Measurements from ENCODE around the gene SPAG9. TPM values are rescaled to one million over a fixed set of nuclear protein-coding genes. Genes with fewer than 3 reads are reported as not detected.

Gene SPAG9
- total RNA-seq, 2 donors from 2014 or later: 50.4 to 127 TPM

GRCh38 chr17:50988427-50988826 is 132.2 kb downstream of the SPAG9 start:
- H3K4me3 Mint-ChIP-seq: no peak overlapping the region
- no peaks in the 10 kb centered on the region for H3K27me3 Mint-ChIP-seq
- H3K4me1 Mint-ChIP-seq: no peaks in the 10 kb centered on the region
- ATAC-seq (replicated peaks): no peak
- peaks cover 92% of the 10 kb centered on the region for H3K36me3 Mint-ChIP-seq (ENCODE audit: low read depth)
- no peaks in the 10 kb centered on the region for H3K9me3 Mint-ChIP-seq
- H3K27ac Mint-ChIP-seq: no peak overlapping the region

- Mint-ChIP-seq H3K36me3 (ENCODE audit: low read depth) (peaks cover 92% of the 10 kb centered on the region), H3K27ac (peak overlapping the region; percentile 46), H3K27me3 (no peaks in the 10 kb centered on the region), H3K9me3 (no peaks in the 10 kb centered on the region), H3K4me1 (no peaks in the 10 kb centered on the region), H3K4me3 (no peak overlapping the region)
- no peak for ATAC-seq (replicated peaks)
These were observed 133.5 kb downstream of the SPAG9 start for GRCh38 chr17:50986989-50987660.

- no peak for ATAC-seq (replicated peaks)
- no peak overlapping the region for H3K27ac Mint-ChIP-seq
- no peaks in the 10 kb centered on the region for H3K27me3 Mint-ChIP-seq
- peaks cover 100% of the 10 kb centered on the region for H3K36me3 Mint-ChIP-seq (ENCODE audit: low read depth)
- no peaks in the 10 kb centered on the region for H3K9me3 Mint-ChIP-seq
- no peak overlapping the region for H3K4me3 Mint-ChIP-seq
- H3K4me1 Mint-ChIP-seq: peaks cover 13% of the 10 kb centered on the region
These were observed 139.4 kb downstream of the SPAG9 start for GRCh38 chr17:50981279-50981678.

GRCh38 chr17:50979524-50979927 is 141.1 kb downstream of the SPAG9 start:
- Mint-ChIP-seq H3K27ac (no peak overlapping the region), H3K36me3 (ENCODE audit: low read depth) (peaks cover 100% of the 10 kb centered on the region), H3K4me3 (no peak overlapping the region), H3K4me1 (peaks cover 13% of the 10 kb centered on the region), H3K27me3 (no peaks in the 10 kb centered on the region), H3K9me3 (no peaks in the 10 kb centered on the region)
- no peak for ATAC-seq (replicated peaks)

GRCh38 chr17:50977487-50978159 is 143.0 kb downstream of the SPAG9 start:
- Mint-ChIP-seq H3K4me1 (peaks cover 13% of the 10 kb centered on the region), H3K27me3 (no peaks in the 10 kb centered on the region), H3K9me3 (no peaks in the 10 kb centered on the region), H3K4me3 (peak overlapping the region; percentile 60), H3K27ac (peak overlapping the region; percentile 97), H3K36me3 (ENCODE audit: low read depth) (peaks cover 100% of the 10 kb centered on the region)
- no peak for ATAC-seq (replicated peaks)

- Mint-ChIP-seq H3K27ac (peak overlapping the region; percentile 97), H3K4me1 (peaks cover 13% of the 10 kb centered on the region), H3K27me3 (no peaks in the 10 kb centered on the region), H3K4me3 (peak overlapping the region; percentile 60), H3K9me3 (no peaks in the 10 kb centered on the region), H3K36me3 (ENCODE audit: low read depth) (peaks cover 98% of the 10 kb centered on the region)
- ATAC-seq (replicated peaks): no peak
These were observed 143.7 kb downstream of the SPAG9 start for GRCh38 chr17:50976951-50977472.

- Mint-ChIP-seq H3K4me3 (no peak overlapping the region), H3K27ac (peak overlapping the region; percentile 59), H3K27me3 (no peaks in the 10 kb centered on the region), H3K36me3 (ENCODE audit: low read depth) (peaks cover 95% of the 10 kb centered on the region), H3K4me1 (peaks cover 12% of the 10 kb centered on the region), H3K9me3 (no peaks in the 10 kb centered on the region)
- peak; percentile 74 for ATAC-seq (replicated peaks)
These were observed 146.8 kb downstream of the SPAG9 start for GRCh38 chr17:50973557-50974494.

GRCh38 chr17:50972577-50972976 is 148.1 kb downstream of the SPAG9 start:
- Mint-ChIP-seq H3K27ac (peak overlapping the region; percentile 10), H3K4me1 (peaks cover 8% of the 10 kb centered on the region), H3K9me3 (no peaks in the 10 kb centered on the region), H3K36me3 (ENCODE audit: low read depth) (peaks cover 95% of the 10 kb centered on the region), H3K4me3 (no peak overlapping the region), H3K27me3 (no peaks in the 10 kb centered on the region)
- ATAC-seq (replicated peaks): no peak

GRCh38 chr17:50967795-50968194 is 152.9 kb downstream of the SPAG9 start:
- Mint-ChIP-seq H3K4me1 (peaks cover 4% of the 10 kb centered on the region), H3K36me3 (ENCODE audit: low read depth) (peaks cover 92% of the 10 kb centered on the region), H3K27me3 (no peaks in the 10 kb centered on the region), H3K27ac (peak overlapping the region; percentile 30), H3K4me3 (no peak overlapping the region), H3K9me3 (no peaks in the 10 kb centered on the region)
- ATAC-seq (replicated peaks): no peak

- Mint-ChIP-seq H3K27ac (peak overlapping the region; percentile 14), H3K27me3 (no peaks in the 10 kb centered on the region)
- ATAC-seq (replicated peaks): peak; percentile 46
These were observed 154.5 kb downstream of the SPAG9 start for GRCh38 chr17:50966163-50966666.

GRCh38 chr17:50963139-50963538 is 157.5 kb downstream of the SPAG9 start:
- H3K27me3 Mint-ChIP-seq: no peaks in the 10 kb centered on the region
- ATAC-seq (replicated peaks): no peak
- H3K9me3 Mint-ChIP-seq: no peaks in the 10 kb centered on the region

More at GRCh38 chr17:50966163-50966666, 154.5 kb downstream of the SPAG9 start:
- H3K36me3 Mint-ChIP-seq (ENCODE audit: low read depth): peaks cover 83% of the 10 kb centered on the region
- H3K9me3 Mint-ChIP-seq: no peaks in the 10 kb centered on the region
- H3K4me1 Mint-ChIP-seq: peaks cover 4% of the 10 kb centered on the region
- no peak overlapping the region for H3K4me3 Mint-ChIP-seq

GRCh38 chr17:50961282-50962220 is 159.1 kb downstream of the SPAG9 start:
- Mint-ChIP-seq H3K27me3 (no peaks in the 10 kb centered on the region), H3K4me3 (no peak overlapping the region), H3K27ac (no peak overlapping the region), H3K36me3 (ENCODE audit: low read depth) (peaks cover 37% of the 10 kb centered on the region), H3K9me3 (no peaks in the 10 kb centered on the region), H3K4me1 (peaks cover 4% of the 10 kb centered on the region)
- ATAC-seq (replicated peaks): no peak

More at GRCh38 chr17:50963139-50963538, 157.5 kb downstream of the SPAG9 start:
- Mint-ChIP-seq H3K4me3 (no peak overlapping the region), H3K36me3 (ENCODE audit: low read depth) (peaks cover 53% of the 10 kb centered on the region), H3K4me1 (peaks cover 4% of the 10 kb centered on the region), H3K27ac (no peak overlapping the region)

- no peaks in the 10 kb centered on the region for H3K4me1 Mint-ChIP-seq
- H3K9me3 Mint-ChIP-seq: no peaks in the 10 kb centered on the region
- H3K27ac Mint-ChIP-seq: no peak overlapping the region
- no peak overlapping the region for H3K4me3 Mint-ChIP-seq
- no peaks in the 10 kb centered on the region for H3K27me3 Mint-ChIP-seq
- no peak for ATAC-seq (replicated peaks)
- H3K36me3 Mint-ChIP-seq (ENCODE audit: low read depth): peaks cover 16% of the 10 kb centered on the region
These were observed 161.3 kb downstream of the SPAG9 start for GRCh38 chr17:50959341-50959740.

Data from activated T-helper 17 cell treated with anti-CD3 and anti-CD28 coated beads, Interleukin-2, amount 50 U/mL, for 72 hours (primary cell).